Measurements from ENCODE around the gene MVK. TPM values are rescaled to one million over a fixed set of nuclear protein-coding genes. Genes with fewer than 3 reads are reported as not detected.
"Not testable (repeated sequence)": the region's sequence is repeated elsewhere in the genome, so short reads cannot be mapped to it uniquely, and the experiment has no call there.

Gene MVK
- total RNA-seq, 1 donor from 2014 or later, result 24.3 TPM

DNA sequence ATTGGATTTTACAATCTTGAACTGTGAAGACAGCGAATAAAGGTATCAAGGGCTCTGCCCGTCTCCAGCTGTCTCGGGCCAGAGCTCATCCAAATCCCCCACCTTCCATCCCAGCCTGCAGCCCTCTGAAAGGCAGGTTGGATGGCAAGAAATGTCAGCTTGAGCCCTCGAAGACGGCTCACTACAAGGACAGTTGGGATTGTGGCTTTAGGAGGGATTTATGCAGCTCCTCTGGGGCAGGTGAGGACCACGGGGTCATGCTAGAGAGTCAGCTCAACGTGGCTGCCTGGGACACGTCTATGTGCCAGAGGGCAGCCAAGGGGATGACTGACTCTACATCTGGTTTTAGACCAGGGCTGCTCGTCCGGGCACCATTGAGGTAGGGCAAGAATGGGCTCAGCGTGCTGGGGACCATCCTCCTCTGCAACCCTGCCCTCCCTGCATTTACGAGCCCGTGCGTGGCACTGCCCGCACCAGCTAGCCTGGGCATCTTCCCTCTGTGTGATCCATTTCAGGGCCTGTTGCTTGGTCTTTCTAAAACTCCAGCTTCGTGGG, 16.2 kb downstream of the MVK start:
- DNase-seq (ENCODE audit: low read depth), result no peak

DNA sequence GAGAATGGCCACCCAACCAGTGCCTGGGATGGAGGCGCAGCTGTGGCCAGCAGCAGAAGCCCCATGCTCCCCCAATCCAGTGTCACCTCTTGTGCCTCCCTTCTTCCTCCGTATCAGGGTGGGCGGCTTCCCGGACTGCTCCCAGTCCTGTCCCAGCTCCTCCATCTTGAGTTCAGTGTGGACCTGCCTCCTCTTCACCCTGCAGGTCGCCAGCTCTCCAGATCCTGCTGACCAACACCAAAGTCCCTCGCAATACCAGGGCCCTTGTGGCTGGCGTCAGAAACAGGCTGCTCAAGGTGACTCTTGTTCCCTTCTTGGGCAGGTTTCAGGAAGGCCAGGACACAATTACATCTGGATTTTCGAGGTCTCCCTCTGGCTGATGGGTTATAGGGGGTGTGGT, 17.0 kb downstream of the MVK start:
- no peak for DNase-seq (ENCODE audit: low read depth)

DNA sequence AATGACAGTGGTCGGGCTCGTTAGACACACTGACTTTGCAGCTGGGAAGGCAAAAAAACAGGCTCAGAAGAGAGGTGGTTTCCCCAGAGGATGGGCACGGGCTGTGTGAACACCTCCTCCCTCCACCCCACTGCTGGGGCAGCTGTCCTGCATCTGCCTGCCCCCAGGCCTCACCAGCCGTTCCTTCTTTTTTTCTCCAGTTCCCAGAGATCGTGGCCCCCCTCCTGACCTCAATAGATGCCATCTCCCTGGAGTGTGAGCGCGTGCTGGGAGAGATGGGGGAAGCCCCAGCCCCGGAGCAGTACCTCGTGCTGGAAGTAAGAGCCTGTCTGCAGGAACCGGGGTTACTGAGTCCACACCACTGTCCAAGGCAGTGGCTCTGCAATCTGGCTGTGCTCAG, 17.4 kb downstream of the MVK start:
- no peak for DNase-seq (ENCODE audit: low read depth)

DNA sequence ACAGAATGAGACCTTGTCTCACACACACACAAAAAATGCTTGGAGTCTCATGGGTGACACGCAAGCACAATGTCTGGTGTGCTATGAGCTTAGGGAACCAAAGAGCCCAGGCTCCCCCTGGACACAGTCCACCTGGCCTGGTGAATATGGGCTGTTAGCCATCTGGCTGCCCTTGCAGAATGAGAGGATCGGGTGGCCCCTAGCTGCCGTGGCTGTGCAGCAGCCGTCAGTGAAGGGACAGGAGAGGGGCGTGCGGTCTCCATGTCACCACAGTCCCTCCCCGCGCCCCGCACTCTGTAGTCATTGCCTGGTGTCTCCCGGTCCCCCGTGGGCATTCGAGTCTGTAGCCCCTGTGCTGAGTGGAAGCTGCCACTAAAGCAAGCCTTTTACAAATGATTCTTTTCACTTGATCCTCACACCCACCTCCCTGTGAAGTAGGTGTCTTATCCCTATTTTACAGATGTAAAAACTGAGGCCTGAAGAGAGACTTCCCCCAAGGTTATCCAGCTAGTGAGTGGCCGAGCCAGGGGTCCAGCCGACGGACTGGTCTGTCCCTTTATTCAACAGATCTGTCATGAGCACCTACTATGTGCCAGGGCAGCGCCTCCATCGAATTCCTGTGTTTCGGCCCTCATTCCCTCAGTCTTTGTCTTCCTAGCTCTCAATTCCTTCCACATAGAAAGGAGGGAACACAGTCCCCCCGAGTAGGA, 18.8 kb downstream of the MVK start:
- DNase-seq (ENCODE audit: low read depth), result no peak

DNA sequence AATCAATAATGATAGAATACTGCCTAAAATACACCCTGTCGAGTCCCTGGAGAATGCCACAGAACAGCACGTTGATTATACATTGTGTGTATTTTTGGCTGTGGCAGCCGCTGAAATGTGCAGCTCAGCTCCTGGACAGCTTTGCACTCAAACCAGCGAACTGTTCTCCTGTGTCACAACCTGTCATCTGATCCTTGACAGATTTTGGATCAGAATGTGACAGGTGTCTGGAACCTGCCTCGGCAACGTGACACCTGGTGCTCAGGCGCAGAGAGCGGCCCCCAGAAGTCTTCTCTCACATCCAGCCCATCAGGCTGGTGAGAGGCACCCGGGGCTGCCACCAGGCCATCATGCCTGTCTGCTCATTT, 19.3 kb downstream of the MVK start:
- DNase-seq (ENCODE audit: low read depth), result no peak

DNA sequence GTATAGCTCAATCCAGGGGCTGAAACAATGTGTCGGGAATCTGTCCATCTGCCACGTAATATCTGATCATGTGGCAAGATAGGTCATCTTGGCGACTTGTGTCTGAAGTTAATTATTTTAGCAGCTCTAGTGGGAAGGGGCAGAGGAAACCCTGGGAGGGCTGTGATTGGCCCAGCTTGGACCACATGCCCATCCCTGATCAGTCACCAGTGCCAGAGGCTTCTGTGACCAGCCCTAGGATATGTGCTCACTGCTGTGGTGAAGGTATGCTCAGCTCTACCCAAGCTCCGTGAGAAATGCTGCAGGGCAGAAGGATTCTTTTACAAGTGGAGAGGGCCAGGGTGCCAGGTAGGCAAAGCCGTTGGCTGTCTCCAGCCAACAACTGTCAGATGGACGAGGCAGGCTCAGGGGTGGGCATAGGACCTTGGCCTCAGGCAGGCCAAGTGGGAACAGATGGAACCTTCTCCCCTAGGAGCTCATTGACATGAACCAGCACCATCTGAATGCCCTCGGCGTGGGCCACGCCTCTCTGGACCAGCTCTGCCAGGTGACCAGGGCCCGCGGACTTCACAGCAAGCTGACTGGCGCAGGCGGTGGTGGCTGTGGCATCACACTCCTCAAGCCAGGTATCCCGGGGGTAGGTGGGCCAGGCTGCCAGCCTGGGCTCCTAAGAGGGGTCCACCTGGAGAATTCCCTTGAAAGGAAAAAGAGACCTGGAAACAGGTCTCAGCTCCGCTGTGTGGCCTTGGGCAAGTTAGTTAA, 21.1 kb downstream of the MVK start:
- peak; percentile 56 for DNase-seq (ENCODE audit: low read depth)

DNA sequence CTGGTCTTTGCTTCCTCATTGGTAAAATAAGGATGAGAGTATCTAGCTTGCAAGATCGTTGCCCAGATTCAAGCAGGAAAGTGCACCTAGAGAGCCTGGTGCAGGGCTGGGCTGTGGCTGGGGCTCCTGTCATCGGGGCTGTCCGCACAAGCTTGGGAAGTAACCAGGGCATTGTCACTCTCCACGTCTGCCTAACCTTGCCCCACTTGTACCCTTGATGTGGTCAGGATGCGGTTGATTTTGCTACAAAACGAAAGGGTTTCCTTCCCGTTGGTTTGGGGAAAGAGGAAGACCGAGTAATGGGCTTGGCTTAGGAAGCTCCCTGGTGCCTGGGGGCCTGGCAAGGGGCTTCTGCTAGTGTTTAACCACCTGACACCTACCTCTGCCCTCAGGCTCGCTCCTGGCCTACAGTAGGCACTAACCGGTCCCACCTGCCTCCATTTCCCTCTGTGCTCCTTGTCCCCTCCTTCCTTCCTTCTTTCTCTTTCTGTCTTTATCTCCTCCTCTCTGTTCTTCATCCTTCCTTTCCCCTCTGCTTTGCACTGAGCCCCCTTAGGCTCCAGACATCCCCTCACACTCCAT, 21.8 kb downstream of the MVK start:
- DNase-seq (ENCODE audit: low read depth), result no peak

DNA sequence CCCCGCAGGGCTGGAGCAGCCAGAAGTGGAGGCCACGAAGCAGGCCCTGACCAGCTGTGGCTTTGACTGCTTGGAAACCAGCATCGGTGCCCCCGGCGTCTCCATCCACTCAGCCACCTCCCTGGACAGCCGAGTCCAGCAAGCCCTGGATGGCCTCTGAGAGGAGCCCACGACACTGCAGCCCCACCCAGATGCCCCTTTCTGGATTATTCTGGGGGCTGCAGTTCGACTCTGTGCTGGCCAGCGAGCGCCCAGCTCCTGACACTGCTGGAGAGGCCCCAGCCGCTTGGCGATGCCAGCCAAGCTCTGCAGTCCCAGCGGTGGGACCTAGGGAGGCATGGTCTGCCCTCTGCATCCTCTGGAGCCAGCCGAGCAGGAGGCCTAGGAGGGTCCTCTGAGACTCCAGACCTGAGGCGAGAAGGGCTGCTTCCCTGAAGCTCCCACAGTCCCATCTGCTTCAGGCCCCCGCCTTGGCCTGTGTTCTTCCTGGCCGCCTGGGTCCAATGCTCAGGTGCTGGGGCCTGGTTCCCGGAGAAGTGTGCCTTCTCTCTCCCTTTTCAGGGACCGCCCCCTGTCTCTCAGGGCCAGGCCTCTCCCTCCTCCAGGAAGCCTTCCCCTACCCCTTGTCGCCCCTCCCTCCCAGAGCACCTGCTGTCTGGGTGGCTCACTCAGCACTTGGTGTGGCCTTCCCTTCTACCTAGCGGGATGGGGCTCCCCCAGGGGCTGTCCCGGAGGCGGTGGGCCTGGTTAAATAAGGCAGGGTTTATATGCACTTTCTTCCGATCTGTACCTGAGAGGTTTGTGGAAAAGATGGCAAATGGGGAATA, 23.0 kb downstream of the MVK start:
- DNase-seq (ENCODE audit: low read depth), result no peak

DNA sequence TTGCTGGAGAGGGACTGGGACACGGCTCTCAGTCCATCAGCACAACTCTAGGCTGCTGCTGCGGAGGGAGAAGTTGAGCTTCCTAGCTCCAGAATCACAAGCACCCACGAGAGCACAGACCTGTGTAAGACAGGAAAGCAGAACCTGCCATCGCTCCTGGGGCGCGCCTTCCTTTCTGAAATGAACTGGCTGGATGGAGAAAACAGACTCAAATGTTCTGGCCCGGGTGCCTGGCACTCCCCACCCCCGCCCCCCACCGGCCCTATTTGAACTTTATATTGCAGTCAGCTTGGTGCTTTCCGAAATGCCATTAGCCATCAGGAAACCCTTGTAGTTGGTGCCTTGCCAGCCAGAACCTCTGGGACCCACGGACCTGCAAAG, 23.8 kb downstream of the MVK start:
- no peak for DNase-seq (ENCODE audit: low read depth)

DNA sequence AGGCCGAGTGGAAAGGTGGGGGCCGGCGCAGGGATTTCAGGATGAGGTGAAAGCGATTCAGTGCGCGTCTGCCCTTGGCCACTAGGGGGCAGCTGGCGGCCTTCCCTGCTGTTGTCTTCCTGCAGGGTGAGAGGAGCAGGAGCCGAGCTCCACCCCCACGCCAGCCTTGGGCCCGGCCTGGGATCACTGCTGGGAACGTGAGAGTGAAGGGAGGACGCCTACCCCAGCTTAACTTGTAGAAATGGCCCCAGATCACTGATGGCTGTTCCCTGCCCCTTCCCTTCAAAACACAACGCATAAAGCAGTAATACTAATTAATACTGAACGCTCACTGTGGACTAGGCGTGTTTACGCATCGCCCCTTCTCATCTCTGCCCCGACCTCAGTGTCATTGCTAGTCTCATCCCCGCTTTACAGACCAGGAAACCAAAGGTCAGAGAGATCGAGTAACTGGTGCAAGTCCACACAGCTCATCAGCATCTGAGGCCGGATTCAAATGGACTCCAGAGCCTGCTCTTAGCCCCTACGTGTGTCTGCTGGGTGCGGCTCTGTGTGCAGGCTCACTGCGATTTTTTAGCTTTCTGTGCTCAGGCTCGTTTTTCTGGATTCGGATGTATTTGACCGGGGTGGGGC, 24.3 kb downstream of the MVK start:
- peak; percentile 56 for DNase-seq (ENCODE audit: low read depth)

DNA sequence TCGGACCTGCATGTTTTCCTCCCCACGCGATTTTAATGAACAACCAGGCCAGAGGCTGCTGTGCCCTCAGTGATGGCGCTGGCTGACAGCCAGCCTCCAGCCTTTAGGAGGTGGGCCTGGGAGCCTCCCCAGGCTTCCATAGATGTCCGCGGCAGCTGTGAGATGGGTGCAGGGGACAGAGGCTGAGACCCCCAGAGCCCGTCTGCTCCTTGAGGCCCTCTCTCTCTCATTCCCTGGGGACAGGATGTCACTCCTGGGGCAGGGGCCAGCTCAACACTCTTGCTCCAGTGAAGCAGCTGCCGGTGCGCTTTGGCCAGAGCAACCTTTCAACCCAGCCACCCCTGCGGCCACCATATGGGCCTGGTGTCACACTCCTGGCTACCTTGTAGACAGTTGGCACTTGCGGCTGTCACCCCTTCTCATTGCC, 24.8 kb downstream of the MVK start:
- DNase-seq (ENCODE audit: low read depth), result no peak

DNA sequence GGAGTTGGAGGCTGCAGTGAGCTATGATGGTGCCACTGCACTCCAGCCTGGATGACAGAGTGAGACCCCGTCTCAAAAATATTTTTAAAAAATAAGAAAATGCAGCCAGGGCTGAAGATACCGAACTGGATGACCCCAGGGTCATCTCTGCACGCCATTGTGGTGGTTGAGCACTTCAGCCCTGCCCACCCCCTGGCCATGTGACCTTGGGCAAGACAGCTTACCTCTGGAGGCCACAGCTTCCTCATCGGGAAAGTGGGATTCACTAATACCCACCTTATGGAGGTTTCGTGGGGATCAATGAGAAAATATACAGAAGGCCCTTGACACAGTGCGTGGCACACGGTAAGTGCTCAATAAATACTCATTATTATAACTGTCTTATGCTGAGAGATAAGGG, 25.5 kb downstream of the MVK start:
- DNase-seq (ENCODE audit: low read depth), result no peak

DNA sequence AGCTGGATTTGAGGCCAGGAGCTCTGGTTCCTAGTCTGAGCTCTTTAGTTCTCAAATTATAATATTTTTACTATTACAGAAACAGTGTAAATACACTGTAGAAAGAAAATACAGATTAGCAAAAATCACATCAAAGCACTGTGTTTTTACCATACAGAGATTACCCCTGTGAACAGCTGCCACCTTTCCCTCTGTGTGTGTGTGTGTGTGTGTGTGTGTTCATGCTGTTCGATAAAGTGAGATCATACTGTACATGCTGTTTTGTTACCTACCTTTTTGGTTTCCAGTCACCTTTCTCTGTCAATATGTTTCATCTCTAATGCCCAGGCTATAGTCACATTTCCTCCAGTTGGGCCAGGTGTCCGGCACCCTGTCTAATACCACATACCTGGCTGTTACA, 26.9 kb downstream of the MVK start:
- DNase-seq (ENCODE audit: low read depth), result no peak

DNA sequence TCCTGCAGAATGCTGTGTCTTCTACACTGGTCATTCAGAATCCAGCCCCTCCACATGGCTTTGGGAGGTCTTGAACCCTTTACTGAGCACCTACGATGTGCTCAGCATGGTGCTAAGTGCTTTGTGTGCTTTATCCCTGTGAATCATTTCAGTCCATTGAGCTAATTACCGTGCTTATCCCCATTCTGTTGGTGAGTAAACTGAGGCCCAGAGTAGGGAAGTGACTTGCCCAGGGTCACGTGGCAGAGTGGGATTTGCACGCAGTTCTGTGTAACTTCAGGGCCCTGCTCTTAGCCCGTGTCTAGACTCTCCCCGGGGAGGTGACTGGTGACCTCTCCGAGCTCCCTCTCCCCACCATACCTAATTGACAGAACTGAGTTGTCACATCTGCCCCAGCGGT, 27.4 kb downstream of the MVK start:
- DNase-seq (ENCODE audit: low read depth), result no peak

DNA sequence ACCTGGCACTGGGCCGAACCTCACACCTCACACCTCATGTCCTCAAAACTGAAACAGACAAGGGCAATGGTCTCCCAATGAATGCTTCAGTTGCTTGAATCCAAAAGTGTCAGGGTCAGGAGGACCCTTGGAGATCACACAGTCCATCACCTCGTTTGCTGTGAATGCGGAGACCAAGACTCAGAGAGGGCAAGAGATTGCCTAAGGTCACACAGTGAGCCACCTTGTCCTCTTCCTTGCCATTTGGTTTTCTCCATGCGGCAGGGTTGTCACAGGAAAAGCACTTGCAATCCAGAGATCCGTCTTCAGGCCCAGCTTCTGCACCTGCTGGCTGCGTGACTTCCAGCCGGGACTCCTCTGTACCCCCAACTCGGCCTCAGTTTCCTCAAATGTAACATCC, 28.0 kb downstream of the MVK start:
- DNase-seq (ENCODE audit: low read depth), result no peak

DNA sequence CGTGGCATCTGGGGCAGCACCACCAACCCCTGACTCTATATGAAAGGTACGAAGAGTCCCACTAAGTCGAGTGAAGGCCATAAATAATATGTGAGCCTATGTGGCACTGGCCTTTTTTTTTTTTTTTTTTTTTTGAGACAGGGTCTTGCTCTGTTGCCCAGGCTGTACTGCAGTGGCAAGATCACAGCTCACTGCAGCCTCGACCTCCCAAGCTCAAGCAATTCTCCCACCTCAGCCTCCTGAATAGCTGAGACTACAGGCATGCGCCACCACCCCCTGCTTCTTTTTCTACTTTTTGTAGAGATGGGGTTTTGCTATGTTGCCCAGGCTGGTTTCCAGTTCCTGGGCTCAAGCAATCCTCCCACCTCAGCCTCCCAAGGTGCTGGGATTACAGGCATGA, 28.5 kb downstream of the MVK start:
- not testable (repeated sequence) for DNase-seq (ENCODE audit: low read depth)

DNA sequence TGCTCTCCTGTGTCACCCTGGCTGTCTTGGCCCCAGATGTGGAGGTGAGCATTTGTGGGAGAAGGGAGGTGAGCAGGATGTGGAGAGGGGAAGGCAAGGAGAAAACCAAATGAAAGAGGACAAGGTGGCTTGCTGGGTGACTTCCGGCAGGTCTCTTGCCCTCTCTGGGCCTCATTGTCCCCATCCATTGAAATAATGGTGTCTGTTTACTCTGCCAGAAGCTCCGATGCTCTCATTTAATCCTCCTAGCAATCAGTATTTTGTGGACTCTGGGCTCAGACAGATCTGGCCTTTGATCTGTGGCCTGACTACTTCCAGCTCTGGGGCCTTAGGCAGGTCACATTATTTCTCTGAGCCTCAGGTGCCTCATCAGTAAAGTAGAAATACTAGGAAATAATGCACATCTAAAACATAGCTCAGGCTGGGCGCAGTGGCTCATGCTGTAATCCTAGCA, 30.6 kb downstream of the MVK start:
- DNase-seq (ENCODE audit: low read depth), result no peak

DNA sequence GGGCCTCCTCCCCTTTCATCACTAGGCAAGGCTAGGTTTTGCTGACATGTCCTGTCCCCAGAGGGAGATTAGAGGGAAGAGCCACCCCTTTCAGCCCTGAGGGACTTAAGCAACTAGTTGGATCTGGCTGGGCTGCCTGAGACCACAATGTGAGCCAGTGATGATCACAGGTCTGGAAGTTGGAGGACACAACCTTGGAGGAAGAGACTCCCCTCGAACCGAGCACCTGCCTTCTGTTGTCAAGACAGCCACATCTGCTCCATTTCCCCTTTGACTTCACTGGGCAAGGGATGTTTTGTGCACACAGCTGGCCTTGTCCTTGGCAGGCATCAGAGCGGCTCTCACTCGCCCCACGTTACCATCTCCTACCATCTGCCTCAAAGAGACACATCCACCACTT, 31.4 kb downstream of the MVK start:
- DNase-seq (ENCODE audit: low read depth), result no peak

DNA sequence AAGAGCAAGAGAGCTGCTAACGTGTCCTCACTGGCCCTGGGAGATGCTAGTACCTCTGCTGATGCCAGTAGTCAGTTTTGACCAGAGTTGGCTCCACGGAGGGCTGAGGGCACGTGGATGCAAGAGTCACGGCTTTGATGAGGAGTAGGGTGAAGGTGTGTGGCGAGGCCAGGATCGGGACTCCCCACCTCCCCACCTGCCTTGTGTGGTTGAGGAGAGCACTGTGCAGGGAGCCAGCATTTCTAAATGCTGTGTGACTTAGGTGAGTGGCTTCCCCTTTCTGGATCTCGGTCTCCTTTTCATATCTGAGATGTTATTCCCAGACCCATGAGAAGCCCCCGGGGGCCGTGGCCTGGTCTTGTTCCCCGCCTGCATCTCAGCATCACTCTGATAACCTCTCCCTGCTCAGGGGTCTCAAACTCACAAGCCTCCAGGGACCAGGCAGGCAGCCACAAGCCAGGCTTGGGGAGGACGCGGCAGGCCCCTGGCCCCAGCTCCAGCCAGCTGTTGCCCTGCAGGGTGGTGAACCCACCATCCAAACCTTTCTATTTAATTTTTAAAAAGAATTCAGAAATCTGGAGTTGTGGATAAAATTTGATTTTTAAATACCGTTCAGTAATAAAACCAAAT, 32.1 kb downstream of the MVK start:
- DNase-seq (ENCODE audit: low read depth), result no peak

DNA sequence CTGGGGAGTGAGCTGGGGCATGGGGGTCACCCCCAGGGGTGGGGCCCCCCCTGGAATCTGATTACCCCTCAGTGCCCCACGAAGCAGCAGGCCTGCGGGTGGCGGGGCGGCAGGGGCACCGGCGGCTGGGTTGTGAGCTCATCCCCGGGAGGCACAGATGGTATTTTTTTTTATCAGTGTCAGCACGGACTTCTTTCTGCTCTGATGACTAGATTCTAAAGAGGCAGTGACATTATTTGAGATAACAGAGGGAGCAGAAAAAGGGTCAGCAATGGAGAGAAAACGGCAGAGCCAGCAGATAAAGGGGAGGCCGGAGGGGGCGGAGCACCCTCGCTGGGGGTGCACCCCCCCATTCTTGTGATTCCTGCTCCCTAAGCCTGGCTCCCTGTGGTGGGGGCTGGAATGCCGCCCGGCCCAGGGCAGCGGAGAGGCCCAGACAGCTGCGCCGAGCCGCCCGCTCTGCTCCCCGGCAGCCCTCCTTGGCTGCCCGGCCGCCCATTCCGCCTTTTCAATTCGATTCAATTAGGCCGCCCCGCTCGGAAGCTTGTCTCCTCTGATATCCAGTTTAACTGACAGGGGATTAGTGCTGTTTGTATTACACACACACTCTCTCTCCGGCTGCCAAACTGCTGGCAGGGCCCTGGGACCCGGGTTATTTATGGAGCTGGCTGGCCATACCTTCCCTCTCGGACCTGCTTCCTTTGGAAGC, 32.9 kb downstream of the MVK start:
- DNase-seq (ENCODE audit: low read depth), result no peak
